ENCODE results near the gene FNBP1. TPM values are rescaled to one million over a fixed set of nuclear protein-coding genes. Genes with fewer than 3 reads are reported as not detected.

The FNBP1 gene
- total RNA-seq, 2 donors from 2014 or later, result 27.2 to 53.0 TPM

DNA sequence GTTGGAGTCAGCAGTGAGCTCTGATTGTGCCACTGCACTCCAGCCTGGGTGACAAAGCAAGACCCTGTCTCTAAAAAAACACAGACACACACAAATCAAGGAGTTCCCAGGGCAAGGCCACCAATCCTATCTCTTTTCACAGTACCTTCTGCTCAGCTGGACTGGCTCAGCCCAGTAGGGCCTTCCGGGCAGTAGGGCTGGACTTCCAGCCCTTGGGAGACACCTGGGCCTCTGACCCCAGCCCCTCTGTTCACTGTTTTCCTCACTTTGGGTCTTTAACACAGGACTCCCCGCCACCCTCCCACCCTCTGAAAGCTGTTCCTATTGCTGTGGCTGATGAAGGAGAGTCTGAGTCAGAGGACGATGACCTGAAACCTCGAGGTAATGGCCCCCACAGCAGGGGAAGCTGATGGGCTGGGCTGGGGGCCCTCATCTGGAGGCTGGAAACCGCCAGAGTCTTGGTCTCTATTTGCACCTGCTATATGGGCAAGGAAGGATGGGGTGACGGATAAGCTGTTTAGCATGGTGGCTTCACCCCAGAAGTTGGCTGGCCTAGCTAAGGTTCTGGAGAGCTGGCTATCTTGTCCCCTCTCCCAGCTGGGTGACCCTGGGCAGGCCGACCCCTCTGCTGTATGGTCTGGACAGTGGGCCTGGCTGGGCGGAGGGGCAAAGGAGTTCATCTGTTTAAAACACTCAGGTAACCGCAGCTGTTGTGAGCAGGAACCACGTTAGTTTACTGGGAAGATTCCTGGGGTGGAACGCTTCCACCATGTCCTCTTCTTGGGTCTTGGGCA lies 182.1 kb downstream of the FNBP1 start:
- DNase-seq (no peak), ATAC-seq (no peak)
- intact Hi-C loops (cut with DNase I, micrococcal nuclease), result no loop called here

DNA sequence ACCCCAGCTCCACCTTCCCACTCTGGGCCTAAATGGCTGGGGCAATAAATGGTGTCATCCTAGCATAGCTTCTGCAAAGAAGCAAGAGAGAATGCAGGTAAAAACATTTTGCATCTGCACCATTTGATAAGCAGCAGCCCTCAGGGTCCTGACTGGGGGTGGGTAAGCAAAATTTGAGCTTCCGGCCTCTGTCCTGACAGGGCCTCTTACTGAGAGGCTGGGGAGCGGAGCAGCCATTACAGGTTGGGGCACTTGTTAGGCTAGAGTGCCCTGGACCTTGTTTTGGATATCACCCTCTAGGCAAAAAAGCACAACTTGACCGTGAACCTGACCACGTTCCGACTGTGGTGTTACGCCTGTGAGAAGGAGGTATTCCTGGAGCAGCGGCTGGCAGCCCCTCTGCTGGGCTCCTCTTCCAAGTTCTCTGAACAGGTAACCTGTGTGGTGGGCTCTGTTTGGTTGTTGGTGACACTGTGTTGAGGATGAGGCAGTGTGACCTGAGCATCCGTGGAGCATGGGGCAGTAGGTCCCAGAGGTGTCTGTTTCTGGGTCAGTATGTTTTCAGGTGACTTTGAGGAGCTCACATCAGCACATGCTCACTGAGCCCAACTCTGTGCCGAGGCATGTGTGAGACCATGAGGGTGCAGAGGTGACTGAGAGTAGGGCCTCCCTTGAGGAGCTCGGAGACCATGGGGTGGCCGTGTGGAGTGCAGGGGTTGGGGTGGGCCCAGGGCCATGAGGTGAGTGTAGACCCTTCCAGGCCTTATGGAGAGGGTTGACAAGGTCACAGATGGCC lies 184.6 kb downstream of the FNBP1 start:
- ATAC-seq (no peak), DNase-seq (no peak)
- intact Hi-C loops (cut with DNase I, micrococcal nuclease), result no loop called here

DNA sequence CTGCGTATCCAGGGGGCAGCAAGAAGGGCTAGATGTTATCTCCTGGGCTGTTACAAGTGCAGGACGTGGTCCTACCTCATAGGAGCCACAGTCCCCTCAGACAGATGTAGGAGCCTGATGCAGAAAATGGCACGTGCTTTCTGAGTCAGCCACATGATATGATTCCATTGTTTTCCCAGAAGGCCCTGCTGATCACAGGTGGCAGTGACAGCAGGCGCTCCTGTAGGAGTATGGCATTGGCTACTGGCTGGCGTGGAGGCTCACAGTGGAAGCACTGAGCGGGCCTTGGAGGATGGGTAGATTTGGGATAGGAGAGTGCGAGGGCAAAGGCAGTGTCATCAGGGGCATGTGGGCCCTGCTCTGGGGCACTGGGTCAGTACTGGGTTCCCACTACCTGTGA lies 185.8 kb downstream of the FNBP1 start:
- DNase-seq, result no peak
- ATAC-seq, result no peak
- intact Hi-C loops (cut with DNase I, micrococcal nuclease), result no loop called here

DNA sequence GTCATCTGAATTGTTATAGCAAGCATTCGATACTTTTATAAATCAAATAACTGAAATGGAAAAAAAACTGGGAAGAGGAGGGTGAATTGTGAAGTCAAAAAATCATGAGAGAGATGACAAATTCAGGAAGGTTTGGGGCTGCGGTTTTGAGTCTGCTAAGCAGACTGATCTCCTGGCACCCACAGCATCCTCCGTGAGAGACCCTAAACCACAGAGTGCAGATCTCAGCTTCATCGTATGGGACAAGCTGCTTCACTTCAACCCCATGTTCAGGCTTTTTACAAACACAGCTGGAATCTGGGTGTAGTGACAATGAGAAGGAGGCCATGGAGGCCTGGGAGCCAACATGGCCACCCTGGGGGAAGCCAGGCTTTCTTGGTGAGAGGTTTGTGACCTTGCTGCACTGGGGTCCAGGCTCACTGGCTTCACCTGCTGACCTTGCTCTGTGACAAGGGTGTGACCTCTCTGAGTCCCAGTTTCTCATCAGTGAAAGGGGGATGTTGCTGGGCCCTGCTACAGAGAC lies 188.3 kb downstream of the FNBP1 start:
- DNase-seq, result no peak
- no peak for ATAC-seq
- intact Hi-C loops (cut with DNase I, micrococcal nuclease), result no loop called here

DNA sequence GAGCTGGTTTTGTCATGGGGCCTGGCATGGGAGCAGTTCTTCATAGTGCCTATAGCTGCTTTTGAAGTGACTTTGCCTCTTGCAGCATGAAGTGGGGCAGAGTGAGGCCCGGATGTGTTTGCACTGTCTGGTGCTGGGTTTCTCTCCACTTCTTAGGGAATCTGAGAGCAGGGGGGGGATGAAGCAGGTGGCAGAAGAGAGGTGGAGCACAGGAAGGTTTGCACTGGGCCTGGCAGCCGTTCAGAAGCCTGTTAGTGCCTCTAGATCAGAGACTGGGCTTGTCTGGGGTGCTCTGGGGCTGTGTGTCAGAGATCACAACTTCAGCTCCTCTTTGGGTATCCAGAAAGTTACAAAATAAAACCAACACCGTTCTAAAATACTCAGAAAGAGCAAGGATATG lies 189.4 kb downstream of the FNBP1 start:
- intact Hi-C loops (cut with DNase I, micrococcal nuclease), result no loop called here
- DNase-seq (no peak), ATAC-seq (no peak)

DNA sequence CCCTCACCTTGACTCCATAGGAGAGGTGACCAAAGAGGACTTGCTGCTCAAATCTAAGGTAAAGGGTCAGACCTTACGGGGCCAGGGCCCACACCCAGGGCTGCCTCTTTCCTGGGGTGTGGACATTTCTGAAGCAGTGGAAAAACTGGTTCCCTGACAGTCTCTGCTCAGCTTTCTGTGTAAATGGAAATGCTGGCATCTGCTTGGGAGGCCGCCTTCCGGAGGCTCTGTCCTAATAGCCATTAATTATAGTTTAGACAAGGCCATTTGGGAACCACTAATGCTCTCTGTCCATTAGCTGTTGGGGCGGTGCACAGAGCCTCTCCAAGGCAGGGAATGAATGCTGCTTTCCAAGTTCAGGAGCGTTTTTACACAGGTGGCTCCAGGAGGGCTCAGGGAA lies 190.4 kb downstream of the FNBP1 start:
- ATAC-seq, result no peak

DNA sequence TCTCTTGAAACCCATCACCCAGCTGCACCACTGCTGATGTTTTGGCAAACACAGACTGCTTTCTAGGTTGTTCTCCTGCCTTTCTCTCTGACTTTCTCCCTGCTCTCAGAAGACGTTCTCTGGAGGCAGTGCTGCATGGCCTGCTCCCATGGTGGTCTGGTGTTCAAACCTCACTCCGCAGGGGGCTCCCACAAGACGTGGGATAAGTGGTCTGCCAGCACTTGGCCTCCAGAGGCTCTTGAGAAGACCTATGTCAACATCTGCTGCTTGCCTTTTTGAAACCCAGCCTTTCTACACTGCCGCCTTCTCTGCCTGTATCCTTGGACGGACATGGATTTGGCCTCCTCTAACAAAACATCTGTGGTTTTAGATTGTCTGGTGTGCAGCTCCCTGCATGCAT lies 191.2 kb downstream of the FNBP1 start:
- DNase-seq (no peak), ATAC-seq (no peak)
- intact Hi-C loops (cut with DNase I, micrococcal nuclease), result no loop called here

More for the DNA sequence above, 190.4 kb downstream of the FNBP1 start:
- DNase-seq, result no peak
- intact Hi-C loops (cut with DNase I, micrococcal nuclease), result no loop called here

DNA sequence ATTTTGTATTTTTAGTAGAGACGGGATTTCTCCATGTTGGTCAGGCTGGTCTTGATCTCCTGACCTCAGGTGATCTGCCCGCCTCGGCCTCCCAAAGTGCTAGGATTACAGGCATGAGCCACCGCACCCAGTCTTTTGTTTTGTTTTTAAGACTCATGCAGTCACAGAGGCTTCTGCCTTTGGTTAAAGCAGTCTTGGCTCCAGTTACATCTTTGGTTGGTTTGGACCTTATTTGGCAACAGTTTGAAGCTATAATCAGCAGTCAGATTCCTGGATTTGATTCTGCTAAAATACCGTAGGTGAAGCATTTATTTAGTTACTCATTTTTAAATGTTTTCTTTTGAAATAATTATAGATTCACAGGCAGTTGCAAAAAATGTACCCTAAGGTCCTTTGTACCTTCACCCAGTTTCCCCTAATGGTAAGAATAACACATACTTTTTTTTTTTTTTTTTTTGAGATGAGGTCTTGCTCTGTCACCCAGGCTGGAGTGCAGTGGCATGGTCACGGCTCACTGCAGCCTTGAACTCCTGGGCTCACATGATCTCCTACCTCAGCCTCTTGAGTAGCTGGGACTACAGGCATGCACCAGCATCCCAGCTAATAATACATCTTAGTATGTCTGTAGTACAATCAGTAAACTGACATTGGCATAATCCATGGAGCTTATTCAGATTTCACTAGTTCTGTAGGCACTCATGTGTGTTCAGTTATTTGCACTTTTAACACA lies 192.0 kb downstream of the FNBP1 start:
- no peak for DNase-seq
- no peak for ATAC-seq
- intact Hi-C loops (cut with DNase I, micrococcal nuclease), result no loop called here

DNA sequence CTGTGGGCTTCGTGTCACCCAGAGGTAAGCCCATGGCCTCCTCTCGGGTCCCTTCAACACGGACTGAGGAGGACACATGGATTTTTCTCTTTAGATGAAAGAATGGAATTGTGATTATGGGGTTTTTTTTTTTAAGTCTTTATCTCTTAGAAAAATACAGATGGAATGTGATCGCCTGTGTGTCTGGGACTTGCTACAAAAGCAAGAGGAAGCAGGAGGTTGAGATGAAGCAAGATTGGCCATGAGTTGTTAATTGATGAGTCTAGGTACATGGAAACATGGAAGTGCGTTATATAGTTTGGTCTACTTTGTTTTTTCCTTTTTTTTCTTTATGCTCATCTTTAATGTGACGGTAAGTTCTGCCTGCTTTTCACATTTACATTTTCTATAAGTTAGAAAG lies 193.1 kb downstream of the FNBP1 start:
- intact Hi-C loops (cut with DNase I, micrococcal nuclease), result no loop called here
- ATAC-seq, result no peak
- no peak for DNase-seq

DNA sequence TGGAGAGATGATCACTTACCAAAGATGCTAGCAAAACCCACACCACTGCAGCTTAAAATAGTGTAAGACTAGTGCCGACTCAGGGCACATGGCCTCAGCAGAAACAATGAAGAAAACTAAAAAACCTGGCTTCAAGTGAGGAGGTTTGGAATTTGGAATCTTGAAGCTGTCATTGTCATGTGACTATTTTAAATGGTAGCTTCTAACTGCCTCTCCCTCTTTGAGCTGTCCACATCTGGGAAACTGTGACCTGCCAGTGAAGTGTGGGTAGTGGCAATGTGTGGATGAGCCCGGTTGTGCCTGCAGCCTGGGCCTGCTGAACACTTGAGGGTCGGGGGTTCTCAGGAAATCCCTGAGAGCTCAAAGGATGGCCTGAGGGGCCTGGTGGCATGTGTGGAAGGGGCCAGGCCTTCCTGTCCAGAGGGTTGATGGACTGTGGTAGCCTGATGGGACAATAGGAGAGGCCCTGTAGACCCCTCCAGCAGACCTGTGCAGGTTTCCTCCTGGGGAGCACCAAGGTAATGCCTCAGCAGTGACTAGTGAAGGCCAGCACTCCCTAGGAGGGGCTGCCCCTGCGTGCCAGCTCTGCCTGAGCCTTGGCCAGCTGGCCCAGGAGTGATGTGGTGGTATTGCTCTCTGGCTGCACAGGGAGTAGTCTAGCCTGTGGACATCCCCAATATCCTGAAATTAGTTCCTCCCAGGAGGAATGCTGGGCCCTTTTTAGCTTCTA lies 194.1 kb downstream of the FNBP1 start:
- ATAC-seq (no peak), DNase-seq (no peak)
- intact Hi-C loops (cut with DNase I, micrococcal nuclease), result no loop called here

DNA sequence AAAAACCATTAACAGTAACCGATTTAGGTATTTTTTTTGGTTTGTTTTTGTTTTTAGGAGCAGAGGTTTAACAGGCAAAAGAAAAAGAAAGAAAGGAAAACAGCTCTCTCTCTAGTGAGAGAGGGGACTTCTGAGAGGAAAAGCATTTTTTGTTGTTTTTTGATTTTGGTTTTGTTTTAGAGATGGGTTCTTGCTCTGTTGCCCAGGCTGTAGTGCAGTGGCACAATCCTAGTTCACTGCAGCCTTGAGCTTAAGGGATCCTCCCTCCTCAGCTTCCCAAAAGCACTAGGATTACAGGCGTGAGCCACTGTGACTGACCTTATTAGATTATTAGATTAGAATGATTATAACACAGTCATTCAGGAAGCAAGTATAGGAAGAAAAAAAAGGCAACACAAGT lies 197.6 kb downstream of the FNBP1 start:
- no peak for ATAC-seq
- intact Hi-C loops (cut with DNase I, micrococcal nuclease), result no loop called here
- no peak for DNase-seq

DNA sequence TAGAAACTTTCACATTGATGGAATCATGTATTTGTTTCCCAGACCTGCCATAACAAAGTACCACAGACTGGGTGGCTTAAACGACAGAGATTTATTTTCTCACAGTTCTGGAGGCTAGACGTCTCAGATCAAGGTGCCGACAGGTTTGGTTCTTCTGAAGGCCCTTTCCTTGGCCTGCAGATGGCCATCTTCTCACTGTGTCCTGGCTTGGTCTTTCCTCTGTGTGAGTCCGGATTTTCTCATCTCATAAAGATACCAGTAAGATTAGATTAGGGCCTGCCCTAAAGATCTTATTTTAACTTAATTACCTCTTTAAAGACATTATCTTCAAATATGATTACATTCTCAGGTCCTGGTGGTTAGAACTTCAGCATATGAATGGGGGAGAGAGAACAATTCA lies 201.9 kb downstream of the FNBP1 start:
- DNase-seq (no peak), ATAC-seq (no peak)
- intact Hi-C loops (cut with DNase I, micrococcal nuclease), result no loop called here

DNA sequence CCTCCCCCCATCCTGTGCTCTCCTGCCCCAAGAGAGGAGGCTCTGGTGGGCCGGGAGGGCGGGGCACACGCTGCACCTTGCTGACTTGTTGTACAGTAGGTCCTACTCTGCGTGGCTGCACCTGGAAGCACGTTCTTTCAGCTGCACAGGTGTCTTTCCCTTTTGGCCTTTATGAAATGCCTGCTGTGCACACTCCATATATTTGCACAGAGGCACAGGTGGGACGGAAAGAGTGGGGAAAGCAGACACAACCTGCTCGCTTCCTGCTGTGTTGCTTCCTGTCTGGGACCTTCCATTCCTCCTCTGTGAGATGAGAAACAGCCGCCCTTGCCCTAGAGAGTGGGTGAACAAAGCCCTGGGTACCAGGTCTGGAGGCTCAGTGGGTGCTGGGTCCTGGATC lies 203.0 kb downstream of the FNBP1 start:
- DNase-seq, result no peak
- intact Hi-C loops (cut with DNase I, micrococcal nuclease), result no loop called here
- no peak for ATAC-seq

DNA sequence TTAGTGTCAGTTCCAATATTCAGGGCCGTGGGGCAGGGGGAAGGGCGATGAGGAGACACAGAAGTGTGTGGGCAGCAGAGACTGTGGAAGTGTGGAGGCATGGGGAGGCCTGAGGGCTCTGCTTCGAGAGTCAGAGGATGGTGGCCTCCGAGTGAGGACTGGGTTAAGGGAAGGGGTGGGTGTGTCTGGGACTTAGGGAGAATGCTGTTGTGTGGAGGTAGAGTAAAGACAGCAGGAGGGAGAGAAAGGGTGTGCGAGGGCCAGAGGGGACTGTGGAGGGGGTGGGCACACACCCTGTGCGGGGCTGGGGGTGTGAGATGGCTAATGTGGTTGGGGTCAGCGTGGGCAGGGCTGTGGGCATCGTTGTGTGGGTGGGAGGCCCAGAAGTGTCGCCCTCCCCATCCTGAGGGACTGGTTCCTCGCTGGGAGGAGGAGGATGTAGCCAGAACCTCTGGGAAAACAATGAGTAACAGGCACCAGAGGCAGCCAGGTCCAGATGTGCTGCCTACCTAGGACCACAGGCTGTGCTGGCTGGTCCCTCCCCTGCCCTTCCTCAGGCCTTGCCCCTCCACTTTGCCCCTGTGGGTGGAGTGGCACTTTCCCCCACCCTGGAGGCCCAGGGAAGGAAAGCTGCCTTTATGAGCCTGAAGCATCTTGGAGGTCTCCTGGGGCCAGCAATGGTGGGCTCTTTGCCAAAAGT lies 203.5 kb downstream of the FNBP1 start:
- intact Hi-C loops (cut with DNase I, micrococcal nuclease), result no loop called here
- ATAC-seq (no peak), DNase-seq (no peak)

DNA sequence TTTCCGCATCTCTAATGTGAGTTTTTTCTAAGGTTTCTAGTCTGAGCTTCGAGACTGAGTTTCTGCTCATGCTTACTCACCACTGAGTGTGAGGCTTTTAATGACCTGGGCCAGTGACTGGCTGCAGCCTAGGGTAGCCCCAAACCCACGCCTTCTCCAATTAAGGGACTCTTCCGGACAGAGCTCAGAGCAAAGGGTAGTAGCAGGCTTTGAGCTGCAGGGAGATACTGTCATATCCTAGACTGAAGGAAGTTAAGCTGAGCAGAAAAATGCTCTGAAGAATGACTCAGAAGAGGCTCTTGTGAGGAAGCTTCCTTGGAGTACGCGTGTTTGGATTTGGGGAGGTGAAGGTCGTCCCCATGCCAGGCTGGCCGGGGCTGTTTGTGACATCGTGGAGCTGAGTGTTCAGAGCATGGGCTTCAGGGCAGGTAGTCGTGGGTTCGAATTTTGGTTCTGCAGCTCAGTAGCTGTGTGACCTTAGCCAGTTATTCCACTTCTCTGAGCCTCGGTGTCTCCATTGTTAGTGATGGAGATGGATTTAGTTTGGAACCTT lies 204.2 kb downstream of the FNBP1 start:
- intact Hi-C loops (cut with DNase I, micrococcal nuclease), result no loop called here
- no peak for ATAC-seq
- DNase-seq, result no peak
